CD4-positive, alpha-beta T cell treated with Interleukin-12 subunit alpha and Interleukin-12 subunit beta, for 1 hour (primary cell): ENCODE data around the gene CFAP221.

Experiments
- DNase-seq: peaks from one replicate; pipeline ENCODE4 v3.0.0-alpha.2; 2020

The CFAP221 gene

GRCh38 chr2:119682578-119682977 lies 138.3 kb downstream of the CFAP221 start:
- no peak for DNase-seq

- no peak for DNase-seq
These were observed 138.9 kb downstream of the CFAP221 start for GRCh38 chr2:119683074-119683712.

- DNase-seq = no peak
These were observed 139.6 kb downstream of the CFAP221 start for GRCh38 chr2:119683713-119684443.

- no peak for DNase-seq
These were observed 140.3 kb downstream of the CFAP221 start for GRCh38 chr2:119684518-119684917.

DNA sequence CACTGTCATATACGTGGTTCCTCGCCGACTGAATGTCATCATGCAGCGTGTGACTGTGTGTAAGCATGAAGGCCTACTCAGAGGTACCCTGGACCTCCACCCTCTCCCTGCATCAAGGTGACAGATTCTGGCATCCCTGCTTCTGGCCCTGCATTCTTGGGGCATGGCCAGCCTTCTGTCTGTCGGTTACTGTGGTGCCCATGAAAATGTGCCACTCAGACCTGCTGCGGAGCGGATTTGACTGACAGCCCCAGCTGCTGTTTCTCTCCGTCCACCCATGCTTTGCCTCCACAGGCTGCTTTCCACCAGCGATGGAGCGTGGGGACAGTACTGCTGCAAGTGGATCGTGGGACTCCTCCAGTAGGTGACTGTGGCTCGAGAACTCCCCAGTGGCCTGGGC lies 144.4 kb downstream of the CFAP221 start:
- DNase-seq = no peak

GRCh38 chr2:119689218-119689617 lies 145.0 kb downstream of the CFAP221 start:
- DNase-seq = no peak

DNA sequence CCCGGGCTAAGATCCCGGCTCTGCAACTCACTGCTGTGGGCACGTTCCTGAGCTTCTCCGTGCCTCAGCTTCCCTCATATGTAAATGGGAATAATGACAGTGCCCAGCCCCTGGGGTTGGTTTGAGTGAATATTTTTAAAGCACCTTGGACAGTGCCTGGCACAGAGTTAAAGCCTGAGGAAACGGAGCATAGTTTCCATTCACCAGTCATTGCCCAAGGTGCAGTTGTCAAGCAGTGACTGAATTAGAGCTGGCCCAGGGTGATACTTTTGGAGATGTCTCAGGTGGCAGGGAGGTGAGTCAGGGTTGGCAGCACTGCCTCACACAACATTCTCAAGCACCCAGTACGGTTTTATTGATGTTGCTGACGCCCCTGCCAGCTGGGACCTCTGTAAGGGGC lies 146.9 kb downstream of the CFAP221 start:
- DNase-seq = no peak

- no peak for DNase-seq
These were observed 147.5 kb downstream of the CFAP221 start for GRCh38 chr2:119691651-119692245.

GRCh38 chr2:119692310-119692709 lies 148.1 kb downstream of the CFAP221 start:
- no peak for DNase-seq

- no peak for DNase-seq
These were observed 148.7 kb downstream of the CFAP221 start for GRCh38 chr2:119692954-119693353.

DNA sequence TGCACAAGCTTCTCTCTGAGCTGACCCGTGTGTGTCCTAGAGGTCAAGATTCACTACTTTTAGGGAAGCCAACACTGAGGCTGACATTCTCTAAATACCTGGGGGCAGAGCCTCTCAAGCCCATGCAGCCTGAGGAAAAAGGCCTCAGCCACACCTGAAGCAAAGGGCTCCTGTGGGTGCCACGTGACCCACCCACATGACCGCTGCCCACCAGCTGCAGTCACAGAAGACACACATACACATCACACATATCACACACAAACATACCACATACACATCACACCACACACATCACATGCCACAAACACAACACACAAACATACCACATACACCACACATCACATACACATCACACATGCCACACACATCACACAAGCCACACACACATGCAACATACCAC lies 149.3 kb downstream of the CFAP221 start:
- DNase-seq = no peak

- no peak for DNase-seq
These were observed 149.7 kb downstream of the CFAP221 start for GRCh38 chr2:119693967-119694366.

DNA sequence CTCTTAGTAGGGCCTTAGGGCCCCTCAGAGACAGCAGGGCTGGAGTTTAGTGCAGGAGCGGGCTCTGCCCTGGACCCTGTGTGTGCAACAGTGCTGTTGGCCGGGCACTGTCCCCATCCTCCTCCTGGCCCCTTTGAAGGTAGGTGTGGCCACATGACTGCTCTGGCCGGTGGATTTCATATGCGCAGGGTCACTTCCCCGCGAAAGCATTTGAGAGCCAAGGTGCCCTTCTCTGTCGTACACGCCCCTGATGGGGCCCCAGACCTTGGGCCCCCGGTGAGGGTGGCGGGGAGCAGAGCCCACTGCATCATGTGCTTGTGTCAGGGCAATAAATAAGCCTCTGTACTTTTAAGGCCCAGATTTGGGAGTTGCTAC lies 150.2 kb downstream of the CFAP221 start:
- no peak for DNase-seq

DNA sequence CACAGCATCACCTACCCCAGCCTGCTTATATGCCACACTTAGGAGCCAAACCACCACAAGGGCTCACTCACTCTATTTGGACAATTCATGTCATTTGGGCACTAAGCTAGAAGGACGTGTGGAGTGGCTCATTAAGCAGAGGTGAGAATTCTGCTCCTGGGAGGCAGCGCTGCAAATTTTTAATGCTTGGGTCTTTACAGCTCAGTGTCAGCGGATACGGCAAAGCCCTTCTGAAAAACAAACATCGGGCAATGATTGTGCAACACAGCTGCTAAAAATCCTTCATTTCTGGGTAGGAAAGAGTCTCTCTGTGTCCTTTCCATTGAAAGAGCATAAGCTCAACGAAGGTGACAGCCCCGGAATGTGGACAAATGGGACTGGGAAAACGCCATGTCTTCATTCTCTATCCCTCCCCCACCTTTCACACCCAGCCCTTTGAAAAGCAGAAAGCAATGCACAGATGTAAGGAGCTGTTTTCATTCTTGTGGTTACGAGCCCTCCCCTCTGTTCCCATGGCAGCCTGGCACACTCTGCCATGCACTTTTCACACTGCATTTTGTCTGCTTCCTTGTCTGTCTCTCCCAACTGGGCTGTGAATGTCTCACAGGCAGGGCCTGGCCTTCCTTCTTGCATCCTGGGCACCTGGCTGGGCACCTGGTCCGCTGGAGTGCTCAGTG lies 150.7 kb downstream of the CFAP221 start:
- DNase-seq = no peak

DNA sequence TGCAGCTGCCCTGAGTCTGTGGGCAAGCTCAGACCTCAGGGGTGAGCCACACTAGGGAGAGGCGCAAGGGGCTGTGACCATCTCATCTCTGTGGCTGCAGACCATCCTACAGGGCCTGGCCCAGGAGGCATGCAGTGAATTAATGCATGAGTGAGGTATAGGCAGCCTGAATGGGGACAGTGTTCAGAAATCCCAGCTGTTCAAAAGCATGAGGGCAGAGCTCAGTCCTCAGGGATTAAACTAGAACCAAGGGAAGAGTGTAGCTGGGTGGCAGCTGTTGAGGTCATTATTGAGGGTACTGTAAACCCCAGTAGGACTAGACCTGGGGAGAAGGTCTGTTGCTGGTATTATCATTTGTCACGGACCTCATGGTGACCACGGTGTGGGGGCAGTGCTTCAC lies 151.8 kb downstream of the CFAP221 start:
- DNase-seq = no peak

GRCh38 chr2:119696494-119697030 lies 152.3 kb downstream of the CFAP221 start:
- DNase-seq = no peak

GRCh38 chr2:119697290-119698020 lies 153.2 kb downstream of the CFAP221 start:
- DNase-seq = no peak

- no peak for DNase-seq
These were observed 154.0 kb downstream of the CFAP221 start for GRCh38 chr2:119698246-119698645.

DNA sequence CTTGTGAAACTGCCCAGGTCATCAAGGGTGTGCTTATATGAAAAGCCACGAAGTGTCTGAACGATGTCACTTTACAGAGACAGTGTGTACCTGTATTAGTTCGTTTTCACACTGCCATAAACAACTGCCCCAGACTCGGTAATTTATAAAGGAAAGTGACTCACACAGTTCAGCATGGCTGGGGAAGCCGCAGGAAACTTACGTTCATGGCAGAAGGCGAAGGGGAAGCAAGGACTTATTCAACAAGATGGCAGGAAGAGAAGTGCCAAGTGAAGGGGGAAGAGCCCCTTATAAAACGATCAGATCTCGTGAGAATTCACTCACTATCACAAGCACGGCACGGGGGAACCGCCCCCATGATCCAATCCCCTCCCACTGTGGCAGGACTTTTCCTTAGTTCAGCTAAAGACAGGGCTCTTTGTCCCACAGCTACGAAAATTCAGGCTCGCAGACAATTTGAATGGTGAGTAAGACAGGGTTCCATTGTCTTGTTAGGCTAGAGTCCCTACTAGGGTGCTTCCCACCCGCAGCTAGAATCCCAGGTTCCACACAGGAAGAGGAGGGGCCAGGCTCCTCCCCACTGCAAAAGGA lies 154.9 kb downstream of the CFAP221 start:
- no peak for DNase-seq

- DNase-seq = no peak
These were observed 156.6 kb downstream of the CFAP221 start for GRCh38 chr2:119700866-119701265.

DNA sequence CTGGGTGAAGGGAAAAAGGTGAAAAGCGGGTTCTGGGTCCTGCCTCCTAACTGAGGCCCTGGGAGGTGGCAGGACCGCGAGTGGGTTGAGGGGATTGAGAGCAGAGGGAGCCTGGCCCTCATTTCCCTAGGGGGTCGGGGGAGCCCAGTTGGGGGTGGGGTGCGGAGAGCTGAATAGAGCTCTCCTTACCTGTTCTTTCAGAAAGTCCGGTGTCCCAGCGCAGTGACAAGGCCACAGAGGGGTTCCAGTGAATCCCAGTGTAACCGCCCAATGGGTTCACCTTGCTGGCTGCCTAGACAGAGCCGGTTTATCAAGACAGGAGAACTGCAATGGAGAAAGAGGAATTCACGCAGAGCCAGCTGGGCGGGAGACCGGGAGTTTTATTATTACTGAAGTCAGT lies 157.1 kb downstream of the CFAP221 start:
- DNase-seq = no peak

- no peak for DNase-seq
These were observed 158.1 kb downstream of the CFAP221 start for GRCh38 chr2:119702203-119702917.
